ENCODE results near the gene TPSAB1. TPM values are rescaled to one million over a fixed set of nuclear protein-coding genes. Genes with fewer than 3 reads are reported as not detected.

TPSAB1 gene
- total and polyA plus RNA-seq, 7 experiments from 2014 or later, result 3.2 to 10.2 TPM; not detected in 5

- ATAC-seq, result no peak
- no peaks in the 10 kb centered on the region for H3K36me3 ChIP-seq (ENCODE audit: control insufficient read depth in 2 of 3, insufficient read depth in 3 of 3, low read length in 3 of 3)
- no peaks in the 10 kb centered on the region for H3K4me1 ChIP-seq (ENCODE audit: control insufficient read depth in 2 of 2, insufficient read depth in 2 of 2, low read length in 2 of 2)
- H3K27ac ChIP-seq (ENCODE audit: low read depth, low read length), result no peak overlapping the region
- H3K36me3 Mint-ChIP-seq, result no peaks in the 10 kb centered on the region
- no peaks in the 10 kb centered on the region for H3K27me3 ChIP-seq (ENCODE audit: control insufficient read depth in 2 of 2, insufficient read depth in 2 of 2, low read length in 2 of 2)
- H3K9me3 Mint-ChIP-seq, result peaks cover 0 to 10% (median 0%) of the 10 kb centered on the region in 11 donors
- POLR2A ChIA-PET, result no interaction called here
- H3K27me3 Mint-ChIP-seq, result peaks cover 18 to 28% (median 19%) of the 10 kb centered on the region in 5 donors
- peaks cover 0 to 9% (median 5%) of the 10 kb centered on the region in 7 donors for H3K4me1 Mint-ChIP-seq
- no peak overlapping the region for H3K27ac Mint-ChIP-seq
- H3K9me3 ChIP-seq (ENCODE audit: control insufficient read depth in 2 of 3, low read length in 3 of 3), result no peaks in the 10 kb centered on the region
- no peak overlapping the region for H3K4me3 ChIP-seq (ENCODE audit: low read length)
- H3K4me3 Mint-ChIP-seq, result no peak overlapping the region
- intact Hi-C loops (cut with micrococcal nuclease), result no loop called here
- CTCF ChIA-PET, result no interaction called here
- DNase-seq, result no peak
Measured at GRCh38 chr16:1261131-1261892, 20.8 kb downstream of the TPSAB1 start.

- ATAC-seq (no peak), DNase-seq (no peak)
- peaks cover 0 to 9% (median 5%) of the 10 kb centered on the region in 7 donors for H3K4me1 Mint-ChIP-seq
- H3K27ac Mint-ChIP-seq, result peak overlapping the region in 1 of 9 donors; percentile 59
- no peak overlapping the region for H3K4me3 ChIP-seq (ENCODE audit: low read length)
- ChIA-PET POLR2A (no interaction called here), CTCF (no interaction called here)
- intact Hi-C loops (cut with micrococcal nuclease), result no loop called here
- peaks cover 18 to 28% (median 19%) of the 10 kb centered on the region in 5 donors for H3K27me3 Mint-ChIP-seq
- no peaks in the 10 kb centered on the region for H3K9me3 ChIP-seq (ENCODE audit: control insufficient read depth in 2 of 3, low read length in 3 of 3)
- H3K4me1 ChIP-seq (ENCODE audit: control insufficient read depth in 2 of 2, insufficient read depth in 2 of 2, low read length in 2 of 2), result no peaks in the 10 kb centered on the region
- no peaks in the 10 kb centered on the region for H3K27me3 ChIP-seq (ENCODE audit: control insufficient read depth in 2 of 2, insufficient read depth in 2 of 2, low read length in 2 of 2)
- peaks cover 0 to 10% (median 0%) of the 10 kb centered on the region in 11 donors for H3K9me3 Mint-ChIP-seq
- no peaks in the 10 kb centered on the region for H3K36me3 Mint-ChIP-seq
- no peaks in the 10 kb centered on the region for H3K36me3 ChIP-seq (ENCODE audit: control insufficient read depth in 2 of 3, insufficient read depth in 3 of 3, low read length in 3 of 3)
- no peak overlapping the region for H3K4me3 Mint-ChIP-seq
- H3K27ac ChIP-seq (ENCODE audit: low read depth, low read length), result no peak overlapping the region
Measured at GRCh38 chr16:1262210-1262845, 21.8 kb downstream of the TPSAB1 start.

GRCh38 chr16:1262846-1263221 lies 22.3 kb downstream of the TPSAB1 start:
- Mint-ChIP-seq H3K4me1 (peaks cover 0 to 9% (median 5%) of the 10 kb centered on the region in 7 donors), H3K27ac (no peak overlapping the region), H3K27me3 (peaks cover 18 to 28% (median 19%) of the 10 kb centered on the region in 5 donors), H3K36me3 (no peaks in the 10 kb centered on the region), H3K4me3 (no peak overlapping the region), H3K9me3 (peaks cover 0 to 10% (median 0%) of the 10 kb centered on the region in 11 donors)
- ChIA-PET POLR2A (no interaction called here), CTCF (no interaction called here)
- DNase-seq (no peak), ATAC-seq (no peak)
- Histone ChIP-seq H3K27me3 (ENCODE audit: control insufficient read depth in 2 of 2, insufficient read depth in 2 of 2, low read length in 2 of 2) (no peaks in the 10 kb centered on the region), H3K4me1 (ENCODE audit: control insufficient read depth in 2 of 2, insufficient read depth in 2 of 2, low read length in 2 of 2) (no peaks in the 10 kb centered on the region), H3K27ac (ENCODE audit: low read depth, low read length) (no peak overlapping the region), H3K36me3 (ENCODE audit: control insufficient read depth in 2 of 3, insufficient read depth in 3 of 3, low read length in 3 of 3) (no peaks in the 10 kb centered on the region), H3K9me3 (ENCODE audit: control insufficient read depth in 2 of 3, low read length in 3 of 3) (no peaks in the 10 kb centered on the region), H3K4me3 (ENCODE audit: low read length) (no peak overlapping the region)
- intact Hi-C loops (cut with micrococcal nuclease), result no loop called here

- H3K27me3 Mint-ChIP-seq, result peaks cover 18 to 27% (median 18%) of the 10 kb centered on the region in 5 donors
- Histone ChIP-seq H3K9me3 (ENCODE audit: control insufficient read depth in 2 of 3, low read length in 3 of 3) (no peaks in the 10 kb centered on the region), H3K27me3 (ENCODE audit: control insufficient read depth in 2 of 2, insufficient read depth in 2 of 2, low read length in 2 of 2) (no peaks in the 10 kb centered on the region), H3K27ac (ENCODE audit: low read depth, low read length) (no peak overlapping the region), H3K36me3 (ENCODE audit: control insufficient read depth in 2 of 3, insufficient read depth in 3 of 3, low read length in 3 of 3) (no peaks in the 10 kb centered on the region), H3K4me1 (ENCODE audit: control insufficient read depth in 2 of 2, insufficient read depth in 2 of 2, low read length in 2 of 2) (no peaks in the 10 kb centered on the region), H3K4me3 (ENCODE audit: low read length) (no peak overlapping the region)
- ATAC-seq (no peak), DNase-seq (no peak)
- POLR2A ChIA-PET, result no interaction called here
- H3K9me3 Mint-ChIP-seq, result peaks cover 0 to 10% (median 0%) of the 10 kb centered on the region in 11 donors
- CTCF ChIA-PET, result no interaction called here
- intact Hi-C loops (cut with micrococcal nuclease), result no loop called here
- peaks cover 0 to 8% (median 5%) of the 10 kb centered on the region in 7 donors for H3K4me1 Mint-ChIP-seq
- peak overlapping the region in 1 of 9 donors; percentile 5 for H3K27ac Mint-ChIP-seq
- no peaks in the 10 kb centered on the region for H3K36me3 Mint-ChIP-seq
- H3K4me3 Mint-ChIP-seq, result no peak overlapping the region
Measured at GRCh38 chr16:1263591-1264344, 23.3 kb downstream of the TPSAB1 start.

GRCh38 chr16:1264345-1265089 lies 24.0 kb downstream of the TPSAB1 start:
- no peaks in the 10 kb centered on the region for H3K36me3 ChIP-seq (ENCODE audit: control insufficient read depth in 2 of 3, insufficient read depth in 3 of 3, low read length in 3 of 3)
- H3K27me3 ChIP-seq (ENCODE audit: control insufficient read depth in 2 of 2, insufficient read depth in 2 of 2, low read length in 2 of 2), result no peaks in the 10 kb centered on the region
- intact Hi-C loops (cut with micrococcal nuclease), result no loop called here
- CTCF ChIA-PET, result no interaction called here
- no peak overlapping the region for H3K4me3 ChIP-seq (ENCODE audit: low read length)
- no peaks in the 10 kb centered on the region for H3K9me3 ChIP-seq (ENCODE audit: control insufficient read depth in 2 of 3, low read length in 3 of 3)
- H3K4me1 ChIP-seq (ENCODE audit: control insufficient read depth in 2 of 2, insufficient read depth in 2 of 2, low read length in 2 of 2), result no peaks in the 10 kb centered on the region
- Mint-ChIP-seq H3K27me3 (peaks cover 13 to 22% (median 13%) of the 10 kb centered on the region in 5 donors), H3K36me3 (no peaks in the 10 kb centered on the region), H3K4me1 (peaks cover 0 to 3% (median 0%) of the 10 kb centered on the region in 7 donors), H3K9me3 (peaks cover 0 to 10% (median 0%) of the 10 kb centered on the region in 11 donors), H3K4me3 (no peak overlapping the region), H3K27ac (peak overlapping the region in 1 of 9 donors; percentile 5)
- POLR2A ChIA-PET, result no interaction called here
- no peak overlapping the region for H3K27ac ChIP-seq (ENCODE audit: low read depth, low read length)
- DNase-seq (no peak), ATAC-seq (no peak)

- CTCF ChIA-PET, result no interaction called here
- DNase-seq (no peak), ATAC-seq (no peak)
- Mint-ChIP-seq H3K9me3 (peaks cover 0 to 10% (median 0%) of the 10 kb centered on the region in 11 donors), H3K36me3 (no peaks in the 10 kb centered on the region), H3K4me3 (no peak overlapping the region), H3K27ac (no peak overlapping the region), H3K4me1 (peaks cover 0 to 3% (median 0%) of the 10 kb centered on the region in 7 donors), H3K27me3 (peaks cover 13 to 19% (median 14%) of the 10 kb centered on the region in 5 donors)
- H3K4me3 ChIP-seq (ENCODE audit: low read length), result no peak overlapping the region
- no peaks in the 10 kb centered on the region for H3K4me1 ChIP-seq (ENCODE audit: control insufficient read depth in 2 of 2, insufficient read depth in 2 of 2, low read length in 2 of 2)
- H3K27ac ChIP-seq (ENCODE audit: low read depth, low read length), result no peak overlapping the region
- H3K36me3 ChIP-seq (ENCODE audit: control insufficient read depth in 2 of 3, insufficient read depth in 3 of 3, low read length in 3 of 3), result no peaks in the 10 kb centered on the region
- H3K9me3 ChIP-seq (ENCODE audit: control insufficient read depth in 2 of 3, low read length in 3 of 3), result no peaks in the 10 kb centered on the region
- no peaks in the 10 kb centered on the region for H3K27me3 ChIP-seq (ENCODE audit: control insufficient read depth in 2 of 2, insufficient read depth in 2 of 2, low read length in 2 of 2)
- intact Hi-C loops (cut with micrococcal nuclease), result no loop called here
- POLR2A ChIA-PET, result no interaction called here
Measured at GRCh38 chr16:1265090-1265630, 24.7 kb downstream of the TPSAB1 start.

Measured in naive thymus-derived CD4-positive, alpha-beta T cell (primary cell).